ENCODE results near the gene UBE2J2.

UBE2J2 gene

GRCh38 chr1:1223891-1224290, 49.8 kb downstream of the UBE2J2 start:
- no peak for TF ChIP-seq CTCF (IDR thresholded peaks at IDR 0.05; ENCODE audit: borderline replicate concordance, control extremely low read depth, extremely low read depth, insufficient read depth, missing control alignments)
- in situ Hi-C loops (cut with MboI; ENCODE audit: low sequenced_read_pairs, unreplicated experiment), result no loop called here
- no peak for DNase-seq (ENCODE audit: low spot score)

GRCh38 chr1:1223321-1223720, 50.3 kb downstream of the UBE2J2 start:
- in situ Hi-C loops (cut with MboI; ENCODE audit: low sequenced_read_pairs, unreplicated experiment), result no loop called here
- no peak for DNase-seq (ENCODE audit: low spot score)
- TF ChIP-seq CTCF (IDR thresholded peaks at IDR 0.05; ENCODE audit: borderline replicate concordance, control extremely low read depth, extremely low read depth, insufficient read depth, missing control alignments), result no peak

- no peak for DNase-seq (ENCODE audit: low spot score)
- in situ Hi-C loops (cut with MboI; ENCODE audit: low sequenced_read_pairs, unreplicated experiment), result no loop called here
- TF ChIP-seq CTCF (IDR thresholded peaks at IDR 0.05; ENCODE audit: borderline replicate concordance, control extremely low read depth, extremely low read depth, insufficient read depth, missing control alignments), result no peak
These were observed 51.0 kb downstream of the UBE2J2 start for GRCh38 chr1:1222575-1223225.

- no peak for DNase-seq (ENCODE audit: low spot score)
- TF ChIP-seq CTCF (IDR thresholded peaks at IDR 0.05; ENCODE audit: borderline replicate concordance, control extremely low read depth, extremely low read depth, insufficient read depth, missing control alignments), result no peak
- in situ Hi-C loops (cut with MboI; ENCODE audit: low sequenced_read_pairs, unreplicated experiment), result no loop called here
These were observed 51.6 kb downstream of the UBE2J2 start for GRCh38 chr1:1221887-1222574.

- in situ Hi-C loops (cut with MboI; ENCODE audit: low sequenced_read_pairs, unreplicated experiment), result no loop called here
- no peak for TF ChIP-seq CTCF (IDR thresholded peaks at IDR 0.05; ENCODE audit: borderline replicate concordance, control extremely low read depth, extremely low read depth, insufficient read depth, missing control alignments)
- no peak for DNase-seq (ENCODE audit: low spot score)
These were observed 53.5 kb downstream of the UBE2J2 start for GRCh38 chr1:1220197-1220596.

GRCh38 chr1:1219341-1219740, 54.3 kb downstream of the UBE2J2 start:
- no peak for DNase-seq (ENCODE audit: low spot score)
- no peak for TF ChIP-seq CTCF (IDR thresholded peaks at IDR 0.05; ENCODE audit: borderline replicate concordance, control extremely low read depth, extremely low read depth, insufficient read depth, missing control alignments)
- in situ Hi-C loops (cut with MboI; ENCODE audit: low sequenced_read_pairs, unreplicated experiment), result no loop called here
